ENCODE measurements around the gene SYNPO2. TPM values are rescaled to one million over a fixed set of nuclear protein-coding genes. Genes with fewer than 3 reads are reported as not detected.
"Not testable (repeated sequence)": the region's sequence is repeated elsewhere in the genome, so short reads cannot be mapped to it uniquely, and the experiment has no call there.

Gene SYNPO2
- total and polyA plus RNA-seq, 8 donors = 2.8 to 30.7 (median 4.6) TPM

DNA sequence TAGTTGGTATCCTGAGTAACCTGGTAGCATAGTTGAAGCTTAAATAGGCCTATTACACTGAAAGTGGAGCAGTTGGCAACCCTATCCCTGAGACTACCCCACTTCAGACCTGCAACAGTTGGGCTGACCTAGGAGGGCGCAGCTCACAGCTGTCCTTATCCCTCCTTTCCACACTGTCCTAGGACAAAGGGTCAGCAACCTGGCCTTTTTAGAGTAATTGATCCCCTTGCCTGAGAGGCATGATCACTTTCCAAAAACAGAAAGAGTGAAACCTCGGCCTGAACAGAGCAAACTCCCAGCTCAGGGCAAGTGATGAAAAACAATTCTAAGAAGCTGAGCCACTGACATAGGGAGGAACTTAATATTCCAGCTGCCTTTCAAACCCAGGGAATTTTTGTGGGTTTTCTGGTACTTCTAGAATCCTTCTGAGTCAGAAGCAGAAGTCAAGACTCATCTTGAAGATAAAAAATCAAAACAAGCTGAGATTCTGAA lies 152.1 kb downstream of the SYNPO2 start:
- Histone ChIP-seq H3K4me1 (peaks cover 0 to 25% of the 10 kb centered on the region in 2 donors), H3K4me3 (no peak overlapping the region), H3K36me3 (no peaks in the 10 kb centered on the region), H3K27me3 (no peaks in the 10 kb centered on the region), H3K9me3 (no peaks in the 10 kb centered on the region), H3K27ac (peak overlapping the region; percentile 5 to 76)
- ATAC-seq (peak; percentile 52), DNase-seq (no peak)
- TF ChIP-seq, protein P1, sequence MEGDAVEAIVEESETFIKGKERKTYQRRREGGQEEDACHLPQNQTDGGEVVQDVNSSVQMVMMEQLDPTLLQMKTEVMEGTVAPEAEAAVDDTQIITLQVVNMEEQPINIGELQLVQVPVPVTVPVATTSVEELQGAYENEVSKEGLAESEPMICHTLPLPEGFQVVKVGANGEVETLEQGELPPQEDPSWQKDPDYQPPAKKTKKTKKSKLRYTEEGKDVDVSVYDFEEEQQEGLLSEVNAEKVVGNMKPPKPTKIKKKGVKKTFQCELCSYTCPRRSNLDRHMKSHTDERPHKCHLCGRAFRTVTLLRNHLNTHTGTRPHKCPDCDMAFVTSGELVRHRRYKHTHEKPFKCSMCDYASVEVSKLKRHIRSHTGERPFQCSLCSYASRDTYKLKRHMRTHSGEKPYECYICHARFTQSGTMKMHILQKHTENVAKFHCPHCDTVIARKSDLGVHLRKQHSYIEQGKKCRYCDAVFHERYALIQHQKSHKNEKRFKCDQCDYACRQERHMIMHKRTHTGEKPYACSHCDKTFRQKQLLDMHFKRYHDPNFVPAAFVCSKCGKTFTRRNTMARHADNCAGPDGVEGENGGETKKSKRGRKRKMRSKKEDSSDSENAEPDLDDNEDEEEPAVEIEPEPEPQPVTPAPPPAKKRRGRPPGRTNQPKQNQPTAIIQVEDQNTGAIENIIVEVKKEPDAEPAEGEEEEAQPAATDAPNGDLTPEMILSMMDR (IDR thresholded peaks at IDR 0.05) = no peak
- intact Hi-C loops (cut with DNase I) = no loop called here

DNA sequence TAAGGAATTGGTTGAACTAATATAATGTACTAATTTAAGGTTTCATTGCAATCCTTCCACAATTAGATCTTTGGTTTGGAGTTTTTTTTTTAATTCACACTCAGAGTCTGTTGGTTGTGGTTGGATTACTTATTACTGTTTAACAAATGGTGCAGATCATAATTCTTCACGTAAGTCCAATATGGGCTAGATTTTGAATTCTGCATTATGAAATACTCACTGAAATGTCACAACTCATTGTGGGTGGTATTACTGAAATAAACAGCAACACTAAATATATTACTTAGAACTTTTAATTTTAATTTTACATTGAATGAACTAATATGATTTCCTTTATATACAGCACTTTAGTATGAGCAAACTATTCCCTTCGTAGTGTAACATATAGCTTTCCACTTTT lies 152.7 kb downstream of the SYNPO2 start:
- H3K4me3 ChIP-seq = no peak overlapping the region
- peak overlapping the region; percentile 5 to 76 for H3K27ac ChIP-seq
- H3K9me3 ChIP-seq = no peaks in the 10 kb centered on the region
- no peaks in the 10 kb centered on the region for H3K36me3 ChIP-seq
- ATAC-seq = no peak
- intact Hi-C loops (cut with DNase I) = no loop called here
- DNase-seq = no peak
- peaks cover 0 to 31% of the 10 kb centered on the region in 2 donors for H3K4me1 ChIP-seq
- TF ChIP-seq, protein P1 (IDR thresholded peaks at IDR 0.05) = no peak
- no peaks in the 10 kb centered on the region for H3K27me3 ChIP-seq

DNA sequence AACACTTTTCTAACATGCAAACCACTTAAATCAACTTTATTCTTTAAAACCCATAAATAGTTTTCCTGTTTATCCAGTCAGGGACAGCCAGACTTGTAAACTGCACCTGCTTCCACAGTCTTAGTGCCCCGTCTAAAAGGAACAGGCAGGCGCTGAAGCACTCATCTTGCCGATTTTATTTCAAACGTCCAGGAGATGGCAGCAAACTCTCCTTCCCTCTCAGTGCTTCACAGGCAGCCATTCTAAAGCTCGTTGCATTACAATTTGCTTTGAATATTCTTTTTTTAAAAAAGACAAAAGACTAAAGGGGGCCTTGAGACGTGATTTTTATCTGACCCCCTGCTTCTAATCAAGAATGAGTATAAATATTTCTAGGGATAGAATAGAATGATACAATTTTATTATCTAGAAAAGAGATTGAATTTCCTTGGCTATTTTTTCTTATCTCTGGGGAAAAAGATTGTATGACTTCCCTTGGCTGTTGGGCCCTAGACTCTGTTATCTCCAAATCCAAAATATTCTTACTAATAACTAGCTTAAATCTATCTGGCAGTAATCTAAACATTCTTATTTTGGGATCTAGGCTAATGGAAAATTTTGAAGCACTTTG lies 153.4 kb downstream of the SYNPO2 start:
- H3K4me1 ChIP-seq = peaks cover 0 to 31% of the 10 kb centered on the region in 2 donors
- H3K9me3 ChIP-seq = no peaks in the 10 kb centered on the region
- DNase-seq (peak in 2 of 4 donors; percentile 51 to 81), ATAC-seq (peak; percentile 91)
- no peak overlapping the region for H3K4me3 ChIP-seq
- H3K27ac ChIP-seq = peak overlapping the region in 1 of 2 donors; percentile 76
- TF ChIP-seq, protein P1 (IDR thresholded peaks at IDR 0.05) = peak; percentile 32 to 56
- no peaks in the 10 kb centered on the region for H3K36me3 ChIP-seq
- intact Hi-C loops (cut with DNase I) = no loop called here
- H3K27me3 ChIP-seq = no peaks in the 10 kb centered on the region

DNA sequence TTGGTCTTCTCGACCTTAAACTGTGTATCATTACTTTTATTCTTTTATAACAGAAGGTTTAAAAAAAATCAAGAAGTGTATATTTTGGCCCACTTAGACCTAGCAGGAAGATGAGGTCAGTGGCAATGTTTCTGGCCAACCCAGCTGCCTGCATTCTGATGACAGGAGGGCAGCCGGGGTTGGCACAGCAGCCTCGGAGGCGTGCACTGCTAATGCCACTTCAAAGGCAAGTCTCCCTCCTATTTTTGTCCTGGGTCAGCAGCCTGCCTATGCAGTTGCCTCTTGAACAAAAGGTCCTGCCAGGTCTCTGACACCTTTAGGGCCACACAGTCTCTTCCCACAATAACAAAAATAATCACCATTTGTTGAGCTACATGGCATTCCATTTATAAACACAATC lies 157.6 kb downstream of the SYNPO2 start:
- Histone ChIP-seq H3K4me3 (no peak overlapping the region), H3K36me3 (no peaks in the 10 kb centered on the region), H3K27ac (no peak overlapping the region), H3K27me3 (no peaks in the 10 kb centered on the region), H3K9me3 (no peaks in the 10 kb centered on the region), H3K4me1 (peaks cover 0 to 16% of the 10 kb centered on the region in 2 donors)
- TF ChIP-seq, protein P1 (IDR thresholded peaks at IDR 0.05) = no peak
- intact Hi-C loops (cut with DNase I) = no loop called here
- DNase-seq (peak in 1 of 4 donors; percentile 58), ATAC-seq (peak; percentile 77)

DNA sequence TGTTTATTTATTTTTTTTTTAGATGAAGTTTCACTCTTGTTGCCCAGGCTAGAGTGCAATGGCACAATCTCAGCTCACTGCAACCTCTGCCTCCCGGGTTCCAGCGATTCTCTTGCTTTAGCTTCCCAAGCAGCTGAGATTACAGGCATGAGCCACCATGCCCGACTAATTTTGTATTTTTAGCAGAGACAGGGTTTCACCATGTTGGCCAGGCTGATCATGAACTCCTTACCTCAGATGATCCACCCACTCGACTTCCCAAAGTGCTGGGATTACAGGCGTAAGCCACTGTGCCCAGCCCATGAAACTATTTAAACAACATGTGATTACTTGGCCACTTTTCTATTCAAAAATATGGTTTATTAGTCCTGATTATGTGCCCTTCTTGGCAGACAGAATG lies 158.4 kb downstream of the SYNPO2 start:
- ATAC-seq; H3K9me3 ChIP-seq; intact Hi-C loops (cut with DNase I); H3K4me3 ChIP-seq; H3K4me1 ChIP-seq; H3K27ac ChIP-seq; H3K36me3 ChIP-seq; H3K27me3 ChIP-seq; DNase-seq: not testable (repeated sequence)

DNA sequence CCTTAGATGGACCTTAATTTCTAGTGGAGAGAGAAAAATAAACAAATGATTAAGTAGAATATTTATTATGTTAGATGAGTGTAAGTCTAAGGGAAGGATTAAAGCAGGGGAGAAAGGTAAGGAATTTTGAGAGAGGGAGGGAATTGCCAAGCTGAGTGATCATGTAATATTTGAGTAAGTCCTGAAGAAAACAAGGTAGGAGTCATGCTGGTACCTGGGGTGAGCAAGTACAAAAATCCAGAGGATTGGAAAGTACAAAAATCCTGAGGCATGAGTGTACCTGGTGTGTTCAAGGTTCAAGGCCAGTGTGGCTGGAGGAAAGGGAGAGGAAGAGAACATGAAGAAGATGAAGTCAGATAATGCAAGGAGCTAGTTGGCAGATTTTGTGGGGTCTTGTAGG lies 159.8 kb downstream of the SYNPO2 start:
- H3K9me3 ChIP-seq = no peaks in the 10 kb centered on the region
- no peaks in the 10 kb centered on the region for H3K36me3 ChIP-seq
- H3K27me3 ChIP-seq = no peaks in the 10 kb centered on the region
- TF ChIP-seq, protein P1 (IDR thresholded peaks at IDR 0.05) = no peak
- intact Hi-C loops (cut with DNase I) = no loop called here
- ATAC-seq = no peak
- no peak for DNase-seq
- H3K27ac ChIP-seq = no peak overlapping the region
- no peak overlapping the region for H3K4me3 ChIP-seq
- peaks cover 0 to 6% of the 10 kb centered on the region in 2 donors for H3K4me1 ChIP-seq

All from left lung (tissue), 10 donors.